CD4-positive, alpha-beta T cell treated with Interleukin-2 at 100 ng/mL for 4 hours (primary cell): ENCODE data around the gene GCSAML.

Experiments used
- DNase-seq: peaks from one replicate; pipeline ENCODE4 v3.0.0-alpha.2; 2020; ENCODE audit warnings: low spot score

The GCSAML gene

DNA sequence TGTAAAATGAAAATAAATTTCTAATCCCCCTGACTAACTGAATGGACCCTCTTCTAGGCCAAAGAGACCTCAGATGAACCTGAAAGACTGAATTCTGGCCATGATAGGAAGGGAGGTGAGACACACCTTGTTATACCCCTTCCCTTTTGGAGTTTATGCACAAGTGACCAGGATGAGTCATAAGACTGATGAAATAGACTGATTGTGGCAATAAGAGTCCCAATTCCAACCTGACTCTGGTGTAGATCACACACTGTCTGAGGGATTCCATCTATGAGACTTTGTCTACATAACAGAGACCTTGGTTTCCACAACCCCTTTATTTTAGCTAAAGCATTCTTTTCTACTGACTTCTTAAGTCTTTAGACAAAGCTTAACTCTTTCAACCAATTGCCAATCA lies 25.7 kb downstream of the GCSAML start:
- no peak for DNase-seq

DNA sequence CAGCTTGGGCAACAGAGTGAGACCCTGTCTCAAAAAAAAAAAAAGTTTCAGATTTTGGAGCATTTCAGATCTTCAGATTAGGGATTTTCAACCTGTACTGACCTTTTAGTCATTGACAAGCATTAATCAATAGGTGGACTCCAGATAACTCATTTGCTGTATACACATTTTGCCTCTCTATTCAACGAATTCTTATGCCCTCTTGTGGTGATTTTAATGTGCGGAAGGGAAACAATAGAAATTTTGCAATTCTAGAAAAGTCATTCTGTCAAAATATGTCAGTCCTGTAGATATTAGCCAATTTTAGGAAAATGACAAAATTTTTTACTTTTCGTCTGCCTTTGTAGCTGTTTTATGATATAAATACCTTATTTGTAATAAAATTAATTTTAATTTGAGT lies 27.6 kb downstream of the GCSAML start:
- DNase-seq, result no peak

DNA sequence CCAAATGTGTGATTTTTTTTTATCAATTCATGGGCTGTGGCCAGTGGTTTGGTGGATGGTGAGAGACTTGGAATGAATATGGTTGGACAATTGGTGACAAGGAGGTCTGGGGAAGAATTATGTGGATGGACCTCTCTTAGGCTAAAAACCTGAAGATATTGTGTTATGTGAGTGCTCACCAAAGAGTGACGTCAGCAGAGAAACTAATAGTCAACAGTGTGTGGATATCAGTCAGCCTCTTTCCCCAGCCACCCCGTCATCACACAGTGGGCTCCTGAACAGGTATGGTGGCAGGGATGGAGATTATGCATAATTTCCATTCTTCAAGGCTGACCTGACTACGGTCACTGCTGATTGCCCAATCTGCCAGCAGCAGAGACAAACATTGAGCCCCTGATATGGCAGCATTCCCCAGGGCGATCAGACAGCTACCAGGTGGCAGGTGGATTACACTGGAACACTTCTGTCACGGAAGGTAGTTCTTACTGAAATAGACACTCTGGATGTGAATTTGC lies 30.1 kb downstream of the GCSAML start:
- no peak for DNase-seq

DNA sequence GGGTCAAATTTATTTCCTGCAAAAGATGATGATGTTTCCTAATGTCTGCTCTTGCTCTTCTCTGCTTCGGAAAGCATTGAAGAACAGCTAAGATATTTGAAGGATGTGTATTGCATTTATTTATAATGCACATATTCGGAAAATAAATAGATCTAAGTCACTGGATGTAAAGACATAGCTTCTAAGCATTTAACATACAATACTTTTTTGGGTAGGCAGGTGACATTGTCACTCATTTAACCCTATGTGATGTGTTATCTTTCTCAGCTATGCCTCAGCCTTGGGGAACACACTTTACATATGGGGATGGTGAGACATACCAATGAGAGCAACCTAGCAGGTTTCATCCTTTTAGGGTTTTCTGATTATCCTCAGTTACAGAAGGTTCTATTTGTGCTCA lies 39.1 kb downstream of the GCSAML start, which contains the start of gene OR2G2:
TSS of gene OR2G2 (plus strand) at position 301 of the 400 bp plus-strand sequence. CDS start at position 301, 0 bp downstream.
- no peak for DNase-seq

DNA sequence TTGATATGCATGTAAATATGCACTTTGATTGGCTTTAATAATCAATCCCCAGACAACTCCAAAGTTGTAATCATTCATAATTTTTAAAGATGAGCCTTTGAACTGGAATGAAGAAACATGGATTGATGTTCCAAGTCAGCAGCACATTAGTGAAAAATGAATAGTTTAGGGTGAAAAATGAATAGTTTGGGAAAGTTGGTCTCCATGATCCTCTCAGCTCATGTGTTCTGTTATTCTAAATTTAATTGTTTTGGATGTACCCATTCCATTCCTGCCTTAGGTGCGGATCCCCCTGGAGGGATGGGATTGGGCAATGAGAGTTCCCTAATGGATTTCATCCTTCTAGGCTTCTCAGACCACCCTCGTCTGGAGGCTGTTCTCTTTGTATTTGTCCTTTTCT lies 56.4 kb downstream of the GCSAML start, which contains the start of gene OR2G3:
TSS of gene OR2G3 (plus strand) at position 301 of the 400 bp plus-strand sequence. CDS start at position 301, 0 bp downstream.
- DNase-seq, result no peak

DNA sequence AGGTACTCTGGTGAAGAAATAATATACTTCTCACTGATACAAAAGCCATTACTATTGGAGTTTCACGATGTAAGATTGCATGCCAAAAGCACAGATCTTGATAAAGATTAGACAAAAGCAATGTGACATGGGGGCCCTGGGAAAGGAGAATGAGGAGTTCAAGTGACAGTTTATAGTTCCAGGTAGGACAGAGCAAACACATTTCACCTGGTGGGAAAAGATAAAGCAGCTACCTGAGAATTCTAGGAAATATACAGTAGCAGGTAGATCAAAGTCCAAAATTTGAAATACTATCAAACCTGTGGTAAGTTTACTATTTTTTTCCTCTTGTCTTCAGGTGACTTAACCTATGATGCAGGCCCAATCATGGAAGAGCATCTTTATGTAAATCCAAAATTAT lies 64.5 kb downstream of the GCSAML start:
- no peak for DNase-seq

DNA sequence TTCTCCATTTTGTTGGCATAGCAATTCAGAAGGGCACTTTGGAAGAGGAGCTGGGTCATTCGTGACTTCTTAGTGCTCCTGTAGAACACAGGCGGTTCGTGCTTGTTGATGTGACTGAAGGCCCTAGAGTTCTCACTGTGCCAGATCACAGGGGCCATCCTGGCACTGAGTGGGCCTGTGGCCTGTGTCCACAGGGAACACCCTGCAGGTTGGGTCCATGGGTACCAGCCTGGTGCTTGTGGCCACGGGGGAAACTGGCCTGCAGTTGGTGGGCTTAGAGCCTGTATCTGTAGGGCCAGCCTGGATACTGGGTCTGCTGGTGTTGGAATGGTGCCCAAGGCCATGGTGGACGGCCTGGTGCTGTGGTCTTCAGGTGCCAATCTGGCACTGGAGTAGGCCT lies 65.7 kb downstream of the GCSAML start:
- no peak for DNase-seq
